Measurements from ENCODE around the gene EID2B.
A peak's percentile ranks its signal among the peaks of the same experiment; 100 is the strongest.

EID2B gene

DNA sequence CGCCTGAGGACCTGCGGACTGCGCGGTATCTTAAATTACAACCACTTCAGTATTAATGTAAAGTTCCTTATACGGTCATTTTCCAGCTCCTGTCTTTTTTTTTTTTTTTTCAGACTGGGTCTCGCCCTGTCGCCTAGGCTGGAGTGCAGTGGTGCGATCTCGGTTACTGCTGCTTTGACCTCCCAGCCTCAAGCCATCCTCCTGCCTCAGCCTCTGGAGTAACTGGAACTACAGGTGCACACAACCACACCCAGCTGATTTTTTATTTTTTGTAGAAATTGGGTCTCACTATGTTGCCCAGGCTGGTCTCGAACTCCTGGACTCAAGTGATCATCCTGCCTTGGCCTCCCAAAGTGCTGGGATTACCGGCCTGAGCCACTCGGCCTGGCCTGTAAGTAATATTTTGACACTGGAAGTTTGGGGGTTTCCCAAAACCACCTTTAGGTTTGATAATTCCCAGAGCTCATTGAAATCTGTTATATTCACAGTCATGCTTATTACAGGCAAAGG lies 406 bp upstream of the EID2B start:
- DNase-seq (ENCODE audit: low read depth in 2 of 2) = no peak

DNA sequence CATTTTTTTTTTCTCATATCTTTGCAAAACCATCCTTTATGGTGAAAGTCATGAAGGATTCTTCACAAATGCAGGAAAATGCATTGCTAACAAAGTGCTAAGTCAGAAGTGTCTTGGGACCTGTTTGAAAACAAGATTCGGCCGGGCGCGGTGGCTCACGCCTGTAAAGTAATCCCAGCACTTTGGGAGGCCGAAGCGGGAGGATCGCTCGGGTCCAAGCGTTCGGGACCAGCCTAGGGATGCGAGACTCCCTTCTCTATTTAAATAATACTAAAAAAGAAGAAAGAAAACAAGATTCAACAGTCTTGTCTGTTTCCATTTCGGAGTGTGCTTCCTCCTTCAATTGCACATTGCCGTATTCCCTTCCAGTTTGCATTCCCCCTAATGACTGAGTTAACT lies 819 bp downstream of the EID2B start:
- DNase-seq (ENCODE audit: low read depth in 2 of 2) = no peak

DNA sequence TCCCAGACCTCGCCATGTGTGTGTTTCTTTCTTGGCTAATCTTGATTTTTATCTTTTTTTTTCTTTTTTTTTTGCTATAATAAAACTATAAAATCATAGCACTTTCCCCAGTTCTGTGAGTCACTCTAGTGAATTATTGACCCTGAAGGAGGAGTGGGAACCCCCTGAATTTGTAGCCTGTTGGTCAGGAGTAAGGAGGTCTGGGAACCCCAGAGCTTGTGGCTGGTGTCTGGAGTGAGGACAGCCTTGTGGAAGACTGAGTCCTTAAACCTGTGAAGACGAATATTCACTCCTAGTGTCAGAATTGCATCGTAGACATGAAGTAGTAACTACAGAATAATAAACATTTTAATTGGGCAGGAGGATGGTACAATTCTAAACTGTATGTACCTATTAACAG lies 7.4 kb downstream of the EID2B start:
- DNase-seq (ENCODE audit: low read depth in 2 of 2) = no peak

DNA sequence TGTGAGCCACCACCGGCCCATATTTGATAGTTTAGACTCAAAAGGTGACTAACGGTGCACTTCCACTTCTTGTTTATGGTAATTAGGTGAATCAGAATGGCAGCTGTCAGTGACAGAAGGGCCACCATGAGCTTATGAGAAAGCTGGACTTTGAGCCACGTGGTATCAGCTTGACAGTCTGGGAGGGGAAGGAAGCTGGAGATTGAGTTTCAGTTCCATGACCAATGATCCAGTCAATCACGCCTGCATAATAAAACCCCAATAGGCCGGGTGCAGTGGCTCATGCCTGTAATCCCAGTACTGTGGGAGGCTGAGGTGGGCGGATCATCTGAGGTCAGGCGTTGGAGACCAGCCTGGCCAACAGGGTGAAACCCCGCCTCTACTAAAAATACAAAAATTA lies 8.2 kb downstream of the EID2B start:
- no peak for DNase-seq (ENCODE audit: low read depth in 2 of 2)

DNA sequence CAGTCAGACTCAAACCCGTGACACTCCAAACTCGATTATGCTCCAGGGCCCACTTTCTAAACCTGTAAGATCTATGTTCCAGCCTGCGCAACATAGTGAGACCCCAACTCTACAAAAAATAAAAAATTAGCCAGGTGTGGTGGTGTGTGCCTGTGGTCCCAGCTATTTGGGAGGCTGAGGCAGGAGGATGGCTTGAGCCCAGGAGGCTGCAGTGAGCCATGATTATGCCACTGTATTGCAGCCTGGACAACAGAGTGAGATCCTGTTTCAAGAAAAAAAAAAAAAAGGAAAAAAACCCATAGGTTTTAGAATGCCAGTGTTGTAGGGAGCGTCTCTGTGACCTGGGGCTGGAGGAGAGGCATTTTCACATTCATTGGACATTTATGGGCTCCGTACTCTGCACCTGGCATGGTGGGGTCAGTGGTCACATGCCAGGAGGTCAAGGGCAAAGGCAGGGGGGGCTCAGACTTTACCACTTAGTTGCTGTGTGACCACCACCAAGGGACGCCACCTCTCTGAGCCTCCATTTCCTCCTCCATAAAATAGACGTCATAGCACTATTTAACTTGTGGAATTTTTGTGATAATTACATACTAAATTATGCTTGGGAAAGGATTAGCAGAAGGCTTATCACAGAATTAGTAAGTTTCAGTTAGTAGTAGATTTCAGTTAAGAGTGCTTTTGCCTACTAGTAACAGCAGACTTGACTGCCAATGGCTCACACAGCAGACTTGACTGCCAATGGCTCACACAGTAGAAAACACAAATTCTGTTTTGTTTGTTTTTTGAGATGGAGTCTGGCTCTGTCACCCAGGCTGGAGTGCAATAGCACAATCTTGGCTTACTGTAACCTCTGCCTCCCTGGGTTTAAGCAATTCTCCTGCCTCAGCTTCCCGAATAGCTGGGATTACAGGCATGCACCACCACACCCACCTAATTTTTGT lies 11.8 kb downstream of the EID2B start:
- DNase-seq (ENCODE audit: low read depth in 2 of 2) = no peak

DNA sequence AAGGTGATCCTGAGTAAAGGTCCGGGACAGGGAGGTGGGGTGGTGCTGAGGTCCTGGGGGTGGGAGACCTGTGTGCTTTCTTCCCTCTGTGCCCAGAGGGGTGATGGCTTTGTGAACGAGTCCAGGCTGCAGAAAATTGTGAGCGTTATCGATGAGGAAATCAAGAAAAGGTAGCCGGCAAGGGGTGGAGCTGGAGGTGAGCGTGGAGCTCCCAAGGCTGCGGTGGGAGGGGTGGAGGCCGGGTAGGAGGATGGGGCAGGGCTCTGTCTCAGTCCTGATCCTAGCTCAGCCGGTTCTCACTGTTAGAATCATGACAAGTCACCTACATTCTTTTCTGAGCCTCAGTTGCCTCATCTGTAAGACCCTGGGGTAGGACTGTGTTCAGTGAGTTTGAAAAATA lies 13.7 kb downstream of the EID2B start:
- DNase-seq (ENCODE audit: low read depth in 2 of 2) = no peak

DNA sequence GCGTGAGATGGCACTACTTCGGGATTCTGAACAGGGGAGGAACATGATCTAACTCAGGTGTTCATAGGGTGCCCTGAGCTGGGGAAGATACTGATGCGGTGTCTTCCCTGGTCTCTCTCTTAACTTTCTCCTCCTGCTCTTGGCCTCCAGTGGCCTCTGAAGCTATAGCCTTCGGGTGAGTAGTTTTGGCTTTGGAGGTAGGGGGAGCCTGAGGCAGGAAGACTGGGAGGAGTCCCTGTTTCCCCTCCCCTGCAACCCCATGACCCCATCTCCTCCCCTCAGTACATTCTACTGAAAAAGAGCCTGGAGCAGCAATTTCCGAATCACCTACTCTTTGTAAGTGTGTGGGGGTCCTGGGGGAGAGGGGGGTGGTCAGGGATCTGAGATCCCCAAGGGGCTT lies 14.2 kb downstream of the EID2B start:
- DNase-seq (ENCODE audit: low read depth in 2 of 2) = no peak

DNA sequence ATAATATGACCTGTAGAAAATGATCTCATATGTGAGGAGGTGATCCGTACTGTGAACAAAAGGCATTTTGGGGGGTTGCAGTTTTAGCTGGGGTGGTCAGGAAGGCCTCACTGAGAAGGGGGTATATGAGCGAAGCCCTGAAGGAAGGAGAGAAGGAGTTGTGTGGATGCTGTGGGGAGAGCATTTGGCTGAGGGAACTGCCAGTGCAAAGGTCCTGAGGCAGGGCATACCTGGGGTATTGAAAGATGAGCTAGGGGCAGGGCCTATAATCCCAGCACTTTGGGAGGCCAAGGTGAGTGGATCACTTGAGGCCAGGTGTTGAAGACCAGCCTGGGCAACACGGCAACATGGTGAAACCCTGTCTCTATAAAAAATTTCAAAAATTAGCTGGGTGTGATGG lies 15.2 kb downstream of the EID2B start:
- no peak for DNase-seq (ENCODE audit: low read depth in 2 of 2)

DNA sequence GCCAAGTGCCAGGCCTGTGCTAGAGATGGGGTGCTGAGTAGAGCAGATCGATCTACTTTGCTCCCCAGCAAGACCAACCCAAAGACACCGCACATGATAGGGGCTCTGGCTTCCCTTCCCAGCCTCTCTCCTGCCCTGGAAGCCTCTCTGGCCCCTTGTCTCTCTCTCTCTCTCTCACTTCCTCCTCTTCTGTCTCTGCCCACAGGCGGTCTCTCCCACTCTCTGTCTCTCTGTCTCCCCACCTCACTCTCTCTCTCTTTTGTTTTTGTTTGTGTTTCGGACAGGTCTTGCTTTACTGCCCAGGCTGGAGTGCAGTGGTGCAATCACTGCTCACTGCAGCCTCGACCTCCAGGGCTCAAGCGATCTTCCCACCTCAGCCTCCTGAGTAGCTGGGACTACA lies 16.4 kb downstream of the EID2B start:
- no peak for DNase-seq (ENCODE audit: low read depth in 2 of 2)

DNA sequence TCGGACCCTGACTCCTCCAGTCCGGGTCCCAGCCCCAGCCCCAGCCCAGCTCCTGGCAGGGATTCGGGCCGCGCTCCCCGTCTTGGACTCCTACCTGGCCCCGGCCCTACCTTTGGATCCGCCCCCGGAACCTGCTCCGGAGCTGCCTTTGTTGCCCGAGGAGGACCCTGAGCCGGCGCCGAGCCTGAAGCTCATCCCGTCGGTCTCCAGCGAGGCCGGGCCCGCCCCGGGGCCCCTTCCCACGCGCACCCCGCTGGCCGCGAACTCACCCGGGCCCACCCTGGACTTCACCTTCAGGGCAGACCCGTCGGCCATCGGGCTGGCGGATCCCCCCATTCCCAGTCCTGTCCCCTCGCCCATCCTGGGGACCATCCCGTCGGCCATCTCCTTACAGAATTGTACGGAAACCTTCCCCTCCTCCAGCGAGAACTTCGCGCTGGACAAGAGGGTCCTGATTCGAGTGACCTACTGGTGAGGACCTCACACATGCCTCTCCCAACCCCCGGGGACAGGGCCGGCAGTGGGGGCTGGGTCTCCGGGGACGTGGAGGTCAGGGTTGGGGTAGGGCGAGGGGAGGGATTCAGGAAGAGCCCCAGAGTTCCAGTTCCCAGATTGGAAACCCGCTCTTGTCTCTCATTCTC lies 17.0 kb downstream of the EID2B start:
- peak in 1 of 2 donors; percentile 5 for DNase-seq (ENCODE audit: low read depth in 2 of 2)

DNA sequence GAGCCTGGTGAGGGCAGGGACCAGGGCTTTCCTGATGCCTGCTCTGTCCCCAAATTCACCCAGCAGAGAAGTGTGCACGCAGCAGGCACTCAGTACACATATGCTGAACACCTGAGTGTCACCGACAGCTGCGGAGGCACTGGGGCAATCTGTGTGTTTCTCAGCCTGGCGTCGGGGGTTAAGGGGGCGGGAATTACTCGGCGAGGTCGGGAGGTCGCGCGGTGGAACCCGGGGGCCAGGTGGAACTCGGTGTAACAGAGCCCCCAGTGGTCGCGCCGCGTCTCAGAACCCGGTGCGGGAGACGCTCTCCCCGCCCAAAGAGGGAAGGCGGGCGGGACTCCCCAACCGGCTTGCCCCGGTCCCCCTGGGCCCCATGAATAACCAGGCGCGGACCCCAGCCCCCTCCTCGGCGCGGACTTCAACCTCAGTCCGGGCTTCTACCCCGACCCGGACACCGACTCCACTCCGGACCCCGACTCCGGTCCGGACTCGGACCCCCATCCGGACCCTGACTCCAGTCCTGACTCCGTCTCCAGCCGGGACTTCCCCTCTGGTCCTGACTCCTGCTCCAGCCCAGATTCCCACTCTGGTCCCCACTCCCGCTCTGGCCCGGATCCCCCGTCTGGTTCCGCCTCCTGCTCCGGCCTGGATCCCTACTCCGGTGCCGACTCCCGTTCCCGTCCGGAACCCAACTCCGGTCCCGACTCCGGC lies 17.7 kb downstream of the EID2B start, which contains the start of gene SELENOV:
Gene SELENOV, plus strand, starts transcription at position 300 of the 711 bp plus-strand sequence. Its CDS starts 74 bp downstream, at position 374.
- no peak for DNase-seq (ENCODE audit: low read depth in 2 of 2)

DNA sequence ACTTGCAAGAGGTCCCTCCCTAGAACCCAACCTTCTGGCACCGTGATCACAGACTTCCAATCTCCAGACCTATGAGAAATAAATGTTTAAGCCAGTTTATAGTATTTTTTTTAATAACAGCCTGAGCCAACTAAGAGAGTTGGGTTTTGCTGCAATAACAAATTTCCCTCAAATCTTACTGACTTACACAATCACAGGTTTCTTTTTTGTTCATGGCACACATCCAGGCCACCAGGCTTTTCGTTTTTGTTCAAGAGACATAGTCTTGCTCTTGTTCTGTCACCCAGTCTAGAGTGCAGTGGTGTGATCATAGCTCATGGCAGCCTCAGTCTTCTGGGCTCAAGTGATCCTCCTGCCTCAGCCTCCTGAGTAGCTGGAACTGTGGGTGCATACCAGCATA lies 19.7 kb downstream of the EID2B start:
- no peak for DNase-seq (ENCODE audit: low read depth in 2 of 2)

DNA sequence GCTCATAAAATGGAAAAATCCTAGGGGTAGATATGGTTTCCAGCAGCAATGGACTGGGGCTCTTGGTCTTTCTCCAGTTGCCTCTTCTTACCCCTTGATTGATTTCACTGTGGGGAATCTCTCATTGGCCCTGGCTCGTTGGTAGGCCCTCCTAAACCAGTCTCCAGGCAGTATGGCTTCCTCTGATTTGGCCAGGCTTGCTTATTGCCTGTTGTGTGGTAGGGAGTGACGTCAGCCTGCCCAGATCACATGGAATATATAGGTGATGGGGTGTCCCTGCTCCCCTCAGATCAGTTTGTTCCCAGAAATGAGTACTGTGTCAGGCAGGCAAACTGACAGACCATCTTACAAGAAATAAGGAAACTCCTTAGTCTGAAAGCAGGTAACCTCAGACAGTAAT lies 23.4 kb downstream of the EID2B start:
- no peak for DNase-seq (ENCODE audit: low read depth in 2 of 2)

DNA sequence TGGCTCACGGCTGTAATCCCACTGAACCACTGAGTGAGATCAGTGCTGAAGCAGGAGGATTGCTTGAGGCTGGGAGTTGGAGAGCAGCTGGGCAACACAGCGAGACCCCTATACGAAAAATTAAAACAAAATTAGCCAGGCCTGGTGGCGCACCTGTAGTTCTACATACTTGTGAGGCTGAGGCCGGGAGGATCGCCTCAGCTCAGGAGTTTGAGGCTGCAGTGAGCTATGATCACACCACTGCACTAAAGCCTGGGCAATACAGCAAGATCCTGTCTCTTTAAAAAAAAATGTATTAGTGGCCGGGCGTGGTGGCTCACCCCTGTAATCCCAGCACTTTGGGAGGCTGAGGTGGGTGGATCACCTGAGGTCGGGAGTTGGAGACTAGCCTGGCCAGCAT lies 24.0 kb downstream of the EID2B start:
- DNase-seq (ENCODE audit: low read depth in 2 of 2) = no peak

DNA sequence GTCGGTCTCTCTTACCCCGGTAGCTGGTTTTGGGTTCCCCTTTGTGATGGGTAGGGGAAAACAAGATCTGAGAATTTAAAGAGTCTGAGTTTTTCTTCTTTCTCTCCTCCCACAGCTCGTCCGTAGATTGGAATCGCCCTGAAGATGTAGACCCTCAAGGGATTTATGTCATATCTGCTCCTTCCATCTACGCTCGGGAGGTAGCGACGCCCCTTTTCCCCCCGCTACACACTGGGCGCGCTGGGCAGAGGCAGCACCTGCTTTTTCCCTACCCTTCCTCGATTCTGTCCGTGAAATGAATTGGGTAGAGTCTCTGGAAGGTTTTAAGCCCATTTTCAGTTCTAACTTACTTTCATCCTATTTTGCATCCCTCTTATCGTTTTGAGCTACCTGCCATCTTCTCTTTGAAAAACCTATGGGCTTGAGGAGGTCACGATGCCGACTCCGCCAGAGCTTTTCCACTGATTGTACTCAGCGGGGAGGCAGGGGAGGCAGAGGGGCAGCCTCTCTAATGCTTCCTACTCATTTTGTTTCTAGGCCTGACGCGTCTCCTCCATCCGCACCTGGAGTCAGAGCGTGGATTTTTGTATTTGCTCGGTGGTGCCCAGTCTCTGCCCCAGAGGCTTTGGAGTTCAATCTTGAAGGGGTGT lies 24.8 kb downstream of the EID2B start:
- no peak for DNase-seq (ENCODE audit: low read depth in 2 of 2)

DNA sequence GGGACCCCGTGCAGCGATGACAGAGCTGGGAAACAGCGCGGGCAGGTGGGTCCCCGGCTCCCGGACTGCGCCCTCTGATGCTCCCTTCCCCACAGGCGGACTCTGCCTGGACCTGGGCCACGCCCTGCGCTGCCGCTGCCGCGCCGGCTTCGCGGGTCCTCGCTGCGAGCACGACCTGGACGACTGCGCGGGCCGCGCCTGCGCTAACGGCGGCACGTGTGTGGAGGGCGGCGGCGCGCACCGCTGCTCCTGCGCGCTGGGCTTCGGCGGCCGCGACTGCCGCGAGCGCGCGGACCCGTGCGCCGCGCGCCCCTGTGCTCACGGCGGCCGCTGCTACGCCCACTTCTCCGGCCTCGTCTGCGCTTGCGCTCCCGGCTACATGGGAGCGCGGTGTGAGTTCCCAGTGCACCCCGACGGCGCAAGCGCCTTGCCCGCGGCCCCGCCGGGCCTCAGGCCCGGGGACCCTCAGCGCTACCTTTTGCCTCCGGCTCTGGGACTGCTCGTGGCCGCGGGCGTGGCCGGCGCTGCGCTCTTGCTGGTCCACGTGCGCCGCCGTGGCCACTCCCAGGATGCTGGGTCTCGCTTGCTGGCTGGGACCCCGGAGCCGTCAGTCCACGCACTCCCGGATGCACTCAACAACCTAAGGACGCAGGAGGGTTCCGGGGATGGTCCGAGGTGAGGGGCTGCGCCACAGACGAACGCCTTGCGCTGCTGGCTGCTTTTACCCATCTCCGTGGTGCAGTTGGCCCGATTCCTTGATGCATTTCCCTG lies 25.5 kb downstream of the EID2B start:
- peak in 1 of 2 donors; percentile 54 for DNase-seq (ENCODE audit: low read depth in 2 of 2)

DNA sequence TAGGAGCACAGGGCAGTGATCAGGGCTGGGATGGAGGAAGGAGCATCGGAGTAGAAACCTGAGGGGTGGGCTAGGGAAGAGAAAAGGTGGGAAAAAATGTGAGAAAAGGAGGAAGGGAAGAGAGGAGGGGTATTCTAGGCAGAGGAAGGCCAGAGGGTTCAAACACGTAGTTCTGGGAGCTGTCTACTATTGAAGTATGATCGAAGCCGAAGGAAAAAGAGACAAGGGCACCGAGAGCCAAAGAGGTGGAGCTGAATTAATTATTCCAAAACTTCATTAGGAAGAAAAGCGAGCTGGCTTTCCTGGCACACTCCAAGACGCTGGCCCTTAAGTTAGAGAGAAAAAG lies 26.1 kb downstream of the EID2B start:
- DNase-seq (ENCODE audit: low read depth in 2 of 2) = no peak

DNA sequence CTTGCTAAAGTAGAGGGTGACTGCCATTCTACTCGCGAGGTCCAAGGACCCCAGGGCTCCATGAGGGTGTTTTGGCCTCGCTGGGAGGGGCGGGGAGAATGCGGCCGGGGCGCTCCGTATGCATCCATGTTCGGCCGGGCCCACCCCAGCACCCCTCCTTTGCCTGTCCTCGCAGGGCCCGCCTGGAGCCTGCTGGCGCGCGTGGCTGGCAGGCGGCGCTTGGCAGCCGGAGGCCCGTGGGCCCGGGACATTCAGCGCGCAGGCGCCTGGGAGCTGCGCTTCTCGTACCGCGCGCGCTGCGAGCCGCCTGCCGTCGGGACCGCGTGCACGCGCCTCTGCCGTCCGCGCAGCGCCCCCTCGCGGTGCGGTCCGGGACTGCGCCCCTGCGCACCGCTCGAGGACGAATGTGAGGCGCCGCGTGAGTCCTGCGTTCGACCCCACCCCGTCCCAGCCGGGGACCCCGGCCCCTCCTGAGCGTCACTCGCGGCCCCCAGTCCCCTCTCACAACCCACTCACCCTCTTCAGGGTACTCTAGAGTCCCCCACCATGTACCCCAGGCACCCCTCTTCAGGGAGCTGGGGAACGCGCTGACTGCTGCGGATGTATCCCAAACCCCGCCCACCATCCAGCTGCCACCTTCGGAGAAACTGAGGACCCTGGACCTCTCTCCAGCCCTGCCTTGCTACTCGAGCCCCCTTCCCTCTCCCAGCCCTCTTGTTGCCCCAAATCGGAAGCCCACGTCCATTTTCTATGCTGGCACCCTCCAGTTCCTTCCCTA lies 29.8 kb downstream of the EID2B start:
- DNase-seq (ENCODE audit: low read depth in 2 of 2) = peak; percentile 62 to 77

DNA sequence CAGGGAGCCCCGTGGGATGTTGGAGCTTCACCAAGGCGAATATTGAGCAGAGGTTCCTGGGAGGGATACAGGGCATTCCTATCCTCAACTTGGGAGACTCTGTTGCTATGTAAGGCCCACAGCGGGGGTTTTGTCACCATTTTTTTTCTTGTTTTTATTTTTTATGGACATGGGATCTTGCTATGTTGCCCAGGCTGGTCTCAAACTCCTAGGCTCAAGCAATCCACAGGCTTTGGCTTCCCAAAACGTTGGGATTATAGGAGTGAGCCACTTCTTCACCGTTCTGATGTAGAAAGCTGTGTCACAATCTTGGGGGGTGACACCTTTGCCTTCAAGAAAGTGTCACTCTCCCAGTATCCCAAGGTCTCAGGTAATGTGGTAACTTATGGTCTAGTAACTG lies 31.3 kb downstream of the EID2B start:
- DNase-seq (ENCODE audit: low read depth in 2 of 2) = no peak

DNA sequence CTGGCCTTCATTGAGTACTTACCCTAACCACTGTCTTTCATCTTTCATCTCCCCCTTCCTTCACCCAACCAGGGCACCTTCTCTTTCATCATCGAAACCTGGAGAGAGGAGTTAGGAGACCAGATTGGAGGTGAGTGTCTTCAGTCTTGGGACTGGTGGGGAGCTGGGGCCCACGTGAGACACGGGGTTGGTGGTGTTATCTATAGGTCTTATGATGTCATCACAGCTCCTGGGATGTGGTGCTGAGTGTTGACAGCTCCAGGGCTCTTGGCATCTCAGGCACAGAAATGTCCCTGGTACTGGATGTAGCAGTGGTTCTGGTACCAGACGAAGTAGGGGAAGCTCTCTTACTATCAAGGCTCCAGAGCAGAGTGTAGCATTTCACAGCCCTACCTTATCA lies 32.1 kb downstream of the EID2B start:
- no peak for DNase-seq (ENCODE audit: low read depth in 2 of 2)
